GM12874 (cell line): Measurements from ENCODE around the gene BOLA1.

Experiments
- TF ChIP-seq, protein P1 (sequence below): IDR thresholded peaks from 2 replicates; pipeline ENCODE4 v1.5.1; 2011; ENCODE audit warnings: low read depth, mild to moderate bottlenecking, control low read depth, low read length, moderate library complexity; ENCODE audit not compliant: insufficient read depth

The BOLA1 gene

DNA sequence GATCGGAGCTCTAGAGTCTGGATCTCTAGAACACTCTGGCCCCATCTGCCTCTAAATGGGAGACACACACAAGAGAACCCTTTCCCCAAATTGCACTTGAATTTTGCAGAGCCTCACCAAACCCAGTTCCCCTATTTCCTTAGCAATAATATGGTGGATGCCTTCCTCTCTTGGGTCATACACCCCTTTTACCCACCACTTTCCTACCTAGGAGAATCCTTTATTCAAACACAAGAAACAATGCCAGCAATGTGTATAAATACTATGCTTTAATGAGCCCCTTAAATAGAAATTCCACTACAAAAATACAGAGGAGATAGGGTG, 29.0 kb downstream of the BOLA1 start:
- TF ChIP-seq, protein P1, sequence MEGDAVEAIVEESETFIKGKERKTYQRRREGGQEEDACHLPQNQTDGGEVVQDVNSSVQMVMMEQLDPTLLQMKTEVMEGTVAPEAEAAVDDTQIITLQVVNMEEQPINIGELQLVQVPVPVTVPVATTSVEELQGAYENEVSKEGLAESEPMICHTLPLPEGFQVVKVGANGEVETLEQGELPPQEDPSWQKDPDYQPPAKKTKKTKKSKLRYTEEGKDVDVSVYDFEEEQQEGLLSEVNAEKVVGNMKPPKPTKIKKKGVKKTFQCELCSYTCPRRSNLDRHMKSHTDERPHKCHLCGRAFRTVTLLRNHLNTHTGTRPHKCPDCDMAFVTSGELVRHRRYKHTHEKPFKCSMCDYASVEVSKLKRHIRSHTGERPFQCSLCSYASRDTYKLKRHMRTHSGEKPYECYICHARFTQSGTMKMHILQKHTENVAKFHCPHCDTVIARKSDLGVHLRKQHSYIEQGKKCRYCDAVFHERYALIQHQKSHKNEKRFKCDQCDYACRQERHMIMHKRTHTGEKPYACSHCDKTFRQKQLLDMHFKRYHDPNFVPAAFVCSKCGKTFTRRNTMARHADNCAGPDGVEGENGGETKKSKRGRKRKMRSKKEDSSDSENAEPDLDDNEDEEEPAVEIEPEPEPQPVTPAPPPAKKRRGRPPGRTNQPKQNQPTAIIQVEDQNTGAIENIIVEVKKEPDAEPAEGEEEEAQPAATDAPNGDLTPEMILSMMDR: no peak

DNA sequence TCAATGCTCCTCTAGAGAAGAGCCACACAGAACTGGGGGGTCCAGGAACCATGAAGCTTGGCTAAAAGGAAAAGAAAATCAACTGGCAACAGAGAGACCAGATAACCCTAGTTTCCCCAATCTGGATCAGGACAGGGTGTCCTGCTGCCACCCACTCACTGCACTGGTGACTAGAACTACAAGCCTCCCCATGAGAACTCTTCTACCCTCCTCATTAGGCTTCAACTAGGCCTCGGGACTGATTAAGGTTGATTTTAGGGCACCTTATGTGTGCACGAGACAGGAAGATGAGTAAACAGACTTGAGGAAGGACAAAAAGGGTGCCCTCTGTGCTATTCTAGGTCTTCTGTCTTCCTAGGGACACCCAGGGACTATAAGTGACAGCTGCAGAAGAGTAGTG, 30.5 kb downstream of the BOLA1 start:
- TF ChIP-seq, protein P1: no peak

DNA sequence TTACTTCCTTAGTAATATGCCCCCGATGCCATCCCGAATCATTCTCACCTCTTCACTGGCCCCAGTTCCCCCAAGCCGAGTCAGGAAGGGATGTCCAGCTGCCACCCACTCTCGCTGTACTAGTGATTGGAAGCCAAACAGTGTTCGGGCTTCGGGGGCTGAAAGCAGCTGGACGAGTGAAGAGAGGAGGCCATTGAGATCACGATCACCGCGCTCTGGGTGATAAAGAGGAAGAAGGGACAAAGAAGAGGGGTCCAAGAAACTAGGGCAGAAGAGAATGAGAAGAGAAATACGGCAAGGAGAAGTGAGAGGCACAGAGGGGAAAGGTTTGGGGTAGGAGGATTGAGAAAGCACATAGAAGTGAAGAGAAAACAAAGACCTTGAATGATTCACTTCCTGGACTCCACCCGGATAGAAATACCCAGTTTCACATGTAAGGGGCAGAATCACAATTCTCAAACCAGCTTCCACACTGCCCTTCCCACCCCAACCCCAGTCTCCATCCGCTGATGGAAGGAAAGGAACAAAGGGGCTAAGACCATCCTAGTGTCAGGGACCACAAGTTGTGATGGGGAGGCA, 31.9 kb downstream of the BOLA1 start:
- TF ChIP-seq, protein P1: no peak

DNA sequence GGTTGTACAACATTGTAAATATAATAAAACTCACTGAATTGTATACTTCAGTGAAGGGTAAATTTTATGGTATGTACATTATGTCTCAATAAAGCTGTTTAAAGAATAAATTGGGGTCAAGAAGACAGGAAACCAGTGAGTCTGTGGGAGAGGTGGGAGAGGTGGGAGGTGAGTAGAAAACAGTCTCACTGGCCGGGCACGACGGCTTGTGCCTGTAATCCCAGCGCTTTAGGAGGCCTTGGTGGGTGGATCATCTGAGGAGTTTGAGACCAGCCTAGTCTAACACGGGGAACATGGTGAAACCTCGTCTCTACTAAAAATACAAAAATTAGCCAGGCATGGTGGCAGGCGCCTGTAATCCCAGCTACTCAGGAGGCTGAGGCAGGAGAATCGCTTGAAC, 33.1 kb downstream of the BOLA1 start:
- TF ChIP-seq, protein P1: no peak

DNA sequence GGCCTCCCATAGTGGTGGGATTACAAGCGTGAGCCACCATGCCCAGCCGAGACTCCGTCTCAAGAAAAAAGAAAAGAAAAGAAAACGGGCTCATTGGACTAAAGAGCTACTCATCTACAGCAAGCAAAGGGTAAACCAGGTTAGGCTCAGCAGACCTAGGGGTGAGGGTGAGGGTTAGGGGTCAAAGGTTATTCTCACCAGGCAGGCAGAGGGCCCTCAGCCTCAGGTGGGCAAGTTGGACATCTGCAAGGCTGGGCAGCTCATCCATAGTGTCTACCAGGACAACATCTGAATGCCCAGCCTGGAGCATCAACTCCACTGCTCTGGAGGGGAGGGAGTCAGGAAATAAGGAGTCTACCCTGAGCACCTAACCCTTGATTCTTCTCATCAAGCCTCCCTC, 33.8 kb downstream of the BOLA1 start:
- TF ChIP-seq, protein P1: no peak

DNA sequence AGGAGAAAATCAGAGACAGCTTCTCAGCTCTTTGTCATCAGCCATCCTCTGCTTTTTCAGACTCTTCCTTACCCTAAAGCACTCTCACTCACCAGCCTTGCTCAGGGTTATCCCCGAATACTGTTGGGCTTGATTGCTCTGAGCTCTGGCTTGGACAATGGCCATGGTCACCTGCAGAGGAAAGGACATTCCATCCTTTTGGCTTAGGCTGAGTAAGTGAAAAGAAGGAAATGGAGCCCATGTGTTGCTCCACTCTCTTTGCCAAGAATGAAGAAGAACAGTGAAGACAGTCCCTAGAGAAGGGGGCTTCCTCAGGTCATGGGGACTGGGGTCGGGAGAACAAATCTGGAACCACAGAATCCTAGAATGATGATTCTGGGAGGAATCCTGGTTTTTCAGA, 35.0 kb downstream of the BOLA1 start:
- TF ChIP-seq, protein P1: no peak

DNA sequence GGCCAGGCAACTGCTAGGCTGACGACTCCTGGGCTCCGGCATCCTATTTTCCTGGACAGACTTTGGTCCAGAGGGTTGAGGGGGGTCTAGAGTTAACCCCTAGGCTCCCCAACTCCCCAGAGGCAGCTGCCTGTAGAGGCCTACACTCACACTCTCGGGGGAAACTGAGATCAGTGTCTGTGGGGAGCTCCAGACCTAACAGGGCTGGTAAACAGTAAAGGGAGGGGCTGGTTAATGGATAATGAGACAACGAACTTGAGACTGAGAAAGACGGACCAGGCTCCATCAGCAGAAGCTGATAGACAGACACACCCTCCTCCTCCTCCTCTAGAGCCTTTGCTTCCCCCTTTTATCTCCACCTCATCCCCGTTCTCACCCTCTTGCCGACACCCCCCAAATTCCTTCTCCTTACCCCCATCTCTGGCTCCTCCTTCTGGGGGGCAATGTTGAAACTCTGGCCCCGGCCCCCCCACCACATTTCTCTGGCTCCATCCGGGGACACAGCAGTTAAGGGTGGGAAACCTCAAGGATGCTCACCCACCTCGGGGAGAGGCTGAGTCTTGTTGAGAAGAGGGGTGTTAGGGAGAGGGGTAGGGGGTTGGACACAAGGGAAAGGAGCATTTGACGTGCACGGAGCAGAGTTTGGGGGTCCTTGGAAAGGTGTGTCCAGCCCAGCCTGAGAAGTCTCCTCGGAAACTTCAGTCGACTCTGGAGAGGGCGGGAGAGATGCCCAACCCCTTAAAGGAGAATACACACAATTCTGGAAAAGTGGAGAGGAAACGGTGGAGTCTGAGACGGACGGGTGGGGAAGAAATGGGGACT, 37.0 kb downstream of the BOLA1 start, which contains the start of gene MTMR11:
Gene MTMR11, minus strand, starts transcription at position 710 of the 822 bp plus-strand sequence. Its CDS starts 232 bp downstream, at position 478.
- TF ChIP-seq, protein P1: no peak
